ENCODE data around the gene VPS11.

VPS11 gene

GRCh38 chr11:119106564-119107537, 39.2 kb downstream of the VPS11 start, which contains the start of gene C2CD2L:
TSS of gene C2CD2L (plus strand) at chr11:119107344. CDS start at chr11:119107742, 398 bp downstream.
- peak; percentile 98 for DNase-seq

DNA sequence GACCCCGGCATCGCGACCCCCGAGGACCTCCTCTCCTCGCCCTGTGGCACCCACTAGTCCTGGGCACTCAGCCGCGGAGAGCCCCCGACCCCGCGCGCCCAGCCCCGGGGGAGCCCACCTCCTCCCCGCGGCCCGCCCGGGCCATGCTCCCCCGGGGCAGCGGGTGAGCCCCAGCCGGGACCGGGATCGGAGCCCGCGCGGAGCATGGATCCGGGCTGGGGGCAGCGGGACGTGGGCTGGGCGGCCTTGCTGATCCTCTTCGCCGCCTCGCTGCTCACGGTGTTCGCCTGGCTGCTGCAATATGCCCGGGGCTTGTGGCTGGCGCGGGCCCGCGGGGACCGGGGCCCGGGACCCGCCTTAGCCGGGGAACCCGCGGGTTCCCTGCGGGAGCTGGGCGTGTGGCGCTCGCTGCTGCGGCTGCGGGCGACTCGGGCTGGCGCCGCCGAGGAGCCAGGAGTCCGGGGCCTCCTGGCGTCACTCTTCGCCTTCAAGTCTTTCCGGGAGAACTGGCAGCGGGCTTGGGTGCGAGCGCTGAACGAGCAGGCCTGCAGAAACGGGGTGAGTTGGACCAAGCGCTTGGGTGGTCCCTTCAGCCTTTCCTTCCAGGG, 40.0 kb downstream of the VPS11 start:
- DNase-seq: peak; percentile 46

- DNase-seq: peak; percentile 68
Measured at GRCh38 chr11:119108146-119108856, 40.7 kb downstream of the VPS11 start.

- no peak for DNase-seq
Measured at GRCh38 chr11:119108857-119109221, 41.2 kb downstream of the VPS11 start.

GRCh38 chr11:119109843-119110242, 42.2 kb downstream of the VPS11 start:
- DNase-seq: no peak

DNA sequence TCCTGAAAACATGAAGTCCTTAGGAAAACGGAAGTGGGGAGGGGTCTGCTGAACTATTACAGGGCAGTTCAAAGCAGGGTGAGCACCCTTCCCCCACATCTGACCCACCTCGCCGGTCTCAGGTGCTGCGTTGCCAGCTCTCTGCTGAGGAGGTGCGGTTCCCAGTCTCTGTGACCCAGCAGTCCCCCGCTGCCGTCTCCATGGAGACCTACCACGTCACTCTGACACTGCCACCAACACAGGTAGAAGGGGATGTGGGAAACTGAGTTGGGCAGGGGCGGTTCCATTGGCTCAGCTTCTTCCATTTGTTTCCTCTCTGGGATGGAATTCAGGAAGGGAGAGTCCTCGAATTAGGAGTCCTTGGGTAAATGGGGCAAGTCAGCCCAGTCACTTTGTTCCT, 42.8 kb downstream of the VPS11 start:
- DNase-seq: no peak

GRCh38 chr11:119111361-119111925, 43.8 kb downstream of the VPS11 start:
- DNase-seq: no peak

DNA sequence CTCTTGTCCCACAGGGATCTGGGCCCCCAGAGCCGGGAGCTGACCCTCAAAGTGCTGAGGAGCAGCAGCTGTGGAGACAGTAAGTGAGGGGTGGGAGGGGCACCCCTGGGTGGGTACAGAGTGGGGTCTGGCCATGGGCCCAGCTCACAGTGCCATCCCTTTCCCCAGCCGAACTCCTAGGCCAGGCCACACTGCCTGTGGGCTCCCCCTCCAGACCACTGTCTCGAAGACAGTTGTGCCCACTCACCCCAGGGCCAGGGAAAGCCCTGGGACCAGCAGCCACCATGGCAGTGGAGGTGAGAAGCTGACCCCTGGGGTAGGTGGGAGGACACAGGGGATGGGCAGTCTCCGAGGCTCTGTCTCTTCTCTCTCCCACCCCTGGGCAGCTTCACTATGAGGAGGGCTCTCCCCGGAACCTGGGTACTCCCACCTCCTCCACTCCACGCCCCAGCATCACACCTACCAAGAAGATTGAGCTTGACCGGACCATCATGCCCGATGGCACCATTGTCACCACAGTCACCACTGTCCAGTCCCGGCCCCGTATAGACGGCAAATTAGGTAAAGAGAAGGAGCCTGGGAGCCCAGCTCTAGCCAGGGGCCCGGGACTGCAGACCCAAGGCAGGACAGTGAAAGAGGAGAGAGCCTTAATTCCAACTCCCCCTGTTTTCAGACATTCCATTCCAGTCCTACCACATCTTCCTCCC, 44.8 kb downstream of the VPS11 start:
- DNase-seq: no peak

DNA sequence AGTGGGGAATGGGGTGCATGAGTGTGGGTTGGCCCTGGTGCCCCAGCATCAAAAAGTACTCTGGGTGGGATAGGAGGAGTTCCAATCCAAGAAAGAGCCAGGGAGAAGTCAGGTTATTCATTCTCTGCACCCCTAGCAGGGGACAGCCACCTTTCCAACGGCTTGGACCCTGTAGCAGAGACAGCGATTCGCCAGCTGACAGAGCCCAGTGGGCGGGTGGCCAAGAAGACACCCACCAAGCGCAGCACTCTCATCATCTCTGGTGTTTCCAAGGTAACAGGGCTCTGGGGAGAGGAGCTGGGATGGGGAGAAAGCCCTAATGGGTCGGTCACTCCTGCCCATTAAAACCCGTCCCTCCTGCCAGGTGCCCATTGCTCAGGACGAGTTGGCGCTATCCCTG, 46.1 kb downstream of the VPS11 start:
- no peak for DNase-seq

DNA sequence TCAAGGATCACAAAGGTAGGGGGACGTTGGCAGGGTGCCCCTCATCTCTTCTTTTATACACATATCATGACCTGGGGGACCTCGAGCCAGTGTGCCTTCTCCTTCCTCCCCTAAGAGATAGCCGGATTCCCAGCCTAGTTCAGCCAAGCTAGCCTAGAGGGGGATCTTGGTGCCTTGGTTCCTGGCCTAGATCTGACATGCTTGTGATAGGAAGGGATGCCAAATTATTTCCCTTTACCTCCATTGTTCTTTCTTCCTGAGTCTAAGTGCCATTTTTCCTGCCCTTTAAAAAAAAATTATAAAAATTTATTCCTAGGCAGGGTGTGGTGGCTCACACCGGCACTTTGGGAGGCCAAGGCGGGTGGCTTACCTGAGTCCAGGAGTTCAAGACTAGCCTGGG, 46.7 kb downstream of the VPS11 start:
- DNase-seq: no peak

DNA sequence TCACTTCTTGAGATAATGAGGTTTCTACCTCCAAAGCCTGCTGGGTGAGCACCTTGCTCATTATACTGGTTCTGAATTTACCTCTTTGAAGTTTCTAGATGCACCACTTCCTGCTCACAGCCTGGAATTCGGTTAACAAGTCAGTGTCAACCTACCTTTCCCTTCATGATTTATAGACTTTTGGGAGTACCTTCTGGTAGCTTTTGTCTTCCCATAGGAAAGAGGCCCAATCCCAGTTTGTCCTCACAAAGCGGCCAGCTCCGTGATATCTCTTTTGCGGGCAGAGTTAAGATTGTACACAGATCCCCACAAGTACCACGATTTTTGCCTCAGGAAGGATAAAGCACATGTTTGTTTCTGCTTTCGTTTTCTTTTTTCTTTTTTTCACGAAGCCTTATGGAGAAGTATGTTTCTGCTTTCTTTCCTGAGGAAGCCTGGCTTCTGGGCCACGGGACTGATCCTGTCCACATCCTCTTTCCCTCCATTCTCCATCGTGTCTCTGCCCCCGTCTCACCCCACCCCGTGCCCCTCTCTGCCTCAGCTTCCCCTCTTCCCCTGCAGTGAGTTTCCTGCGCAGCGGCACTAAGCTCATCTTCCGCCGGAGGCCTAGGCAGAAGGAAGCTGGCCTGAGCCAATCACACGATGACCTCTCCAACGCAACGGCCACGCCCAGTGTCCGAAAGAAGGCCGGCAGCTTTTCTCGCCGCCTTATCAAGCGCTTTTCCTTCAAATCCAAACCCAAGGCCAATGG, 48.0 kb downstream of the VPS11 start:
- no peak for DNase-seq

DNA sequence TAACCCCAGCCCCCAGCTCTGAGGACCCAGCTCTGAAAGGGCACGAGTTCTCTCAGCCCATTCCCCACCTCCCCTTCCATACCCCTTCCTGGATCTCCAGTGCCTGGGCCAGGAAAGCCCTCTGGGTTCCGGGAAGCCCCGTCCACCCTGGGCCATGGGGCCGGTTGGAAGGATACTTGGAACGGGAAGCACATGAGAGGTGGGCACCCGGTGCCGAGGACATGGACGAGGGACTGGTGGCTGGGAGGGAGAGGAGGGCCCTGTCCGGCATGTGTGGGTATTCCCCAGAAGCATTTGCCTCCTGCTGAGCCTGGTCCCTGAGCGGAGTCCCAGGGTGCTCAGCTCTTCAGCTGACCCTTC, 48.6 kb downstream of the VPS11 start:
- DNase-seq: no peak

DNA sequence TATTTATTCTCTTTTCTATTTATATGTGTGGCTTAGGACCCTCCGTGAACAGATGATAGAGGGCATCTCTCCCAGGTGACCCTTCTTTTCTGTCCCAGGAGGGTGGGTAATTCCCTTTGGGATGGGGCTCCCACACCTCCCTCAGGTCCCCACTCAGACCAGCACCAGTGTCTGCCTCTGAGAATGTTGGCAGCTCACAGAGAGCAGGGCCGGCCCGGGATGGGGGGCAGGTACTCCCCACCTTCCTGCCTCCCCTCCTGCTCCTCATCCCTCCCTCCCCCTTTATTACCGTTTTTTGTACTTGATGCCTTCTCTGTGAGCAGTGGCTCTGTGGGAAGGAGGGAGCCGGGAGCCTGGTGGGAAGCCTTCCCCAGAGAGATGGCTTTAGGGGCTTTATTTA, 49.0 kb downstream of the VPS11 start:
- DNase-seq: no peak

DNA sequence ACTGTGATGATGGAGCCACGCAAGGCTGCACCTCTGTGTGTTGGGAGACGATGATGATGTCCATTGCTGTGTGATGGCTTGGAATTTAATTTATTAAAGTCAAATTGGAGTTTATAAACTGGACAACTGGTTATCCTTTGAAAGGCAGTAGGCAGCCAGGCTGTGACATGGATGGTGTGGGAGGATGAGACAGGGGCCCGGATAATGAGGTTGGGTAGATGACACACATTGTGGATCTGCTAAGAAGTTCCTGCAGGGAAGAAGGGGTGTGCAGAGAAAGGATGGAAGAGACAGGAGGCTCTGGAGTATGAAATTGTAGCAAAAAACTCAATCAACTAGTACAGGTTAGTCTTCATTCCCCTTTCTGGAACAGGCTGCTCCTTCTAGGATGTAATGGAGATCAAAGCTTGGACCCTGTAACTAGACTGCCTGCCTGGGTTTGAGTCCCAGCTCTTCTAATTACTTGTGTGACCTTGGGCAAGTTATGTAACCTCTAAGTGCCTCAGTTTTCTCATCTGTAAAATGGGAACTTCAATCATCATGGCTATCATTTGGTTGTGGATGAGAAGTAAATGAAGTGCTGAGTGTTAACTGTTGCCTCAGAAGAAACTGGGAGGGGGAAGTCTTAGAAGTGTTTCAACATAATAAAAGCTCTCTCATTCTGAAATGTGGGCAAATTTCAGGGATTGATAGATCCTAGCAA, 49.5 kb downstream of the VPS11 start:
- no peak for DNase-seq

DNA sequence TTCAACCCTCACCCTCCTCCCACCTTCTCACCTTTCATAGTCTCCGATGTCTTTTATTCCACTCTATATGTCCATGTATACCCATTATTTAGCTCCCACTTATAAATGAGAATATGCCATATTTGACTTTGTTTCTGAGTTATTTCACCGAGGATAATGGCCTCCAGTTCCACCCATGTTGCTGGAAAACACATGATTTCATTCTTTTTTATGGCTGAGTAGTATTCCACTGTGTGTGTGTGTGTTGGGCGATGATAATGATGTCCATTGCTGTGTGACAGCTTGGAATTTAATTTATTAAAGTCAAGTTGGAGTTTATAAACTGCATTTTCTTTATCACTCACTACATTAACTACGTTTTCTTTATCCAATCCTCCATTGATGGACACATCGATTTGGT, 50.6 kb downstream of the VPS11 start:
- no peak for DNase-seq

DNA sequence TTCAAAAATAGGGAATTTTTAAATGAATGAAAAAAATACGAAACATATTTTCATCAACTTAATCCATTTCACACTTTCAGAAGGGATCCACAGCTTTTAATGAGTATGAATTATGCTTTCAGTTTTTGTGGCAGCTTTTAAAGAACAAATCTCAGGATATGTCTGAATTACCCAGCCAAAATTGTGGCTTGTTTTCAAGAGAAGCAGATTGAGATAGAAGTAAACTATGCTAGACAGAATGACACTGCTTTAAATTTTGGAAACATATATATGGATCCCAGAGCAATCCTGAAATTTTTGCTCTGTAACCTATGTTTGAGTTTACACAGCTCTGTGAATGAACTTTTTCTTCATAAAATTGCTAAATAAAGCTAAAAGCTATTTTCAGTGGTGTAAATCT, 51.3 kb downstream of the VPS11 start:
- no peak for DNase-seq

DNA sequence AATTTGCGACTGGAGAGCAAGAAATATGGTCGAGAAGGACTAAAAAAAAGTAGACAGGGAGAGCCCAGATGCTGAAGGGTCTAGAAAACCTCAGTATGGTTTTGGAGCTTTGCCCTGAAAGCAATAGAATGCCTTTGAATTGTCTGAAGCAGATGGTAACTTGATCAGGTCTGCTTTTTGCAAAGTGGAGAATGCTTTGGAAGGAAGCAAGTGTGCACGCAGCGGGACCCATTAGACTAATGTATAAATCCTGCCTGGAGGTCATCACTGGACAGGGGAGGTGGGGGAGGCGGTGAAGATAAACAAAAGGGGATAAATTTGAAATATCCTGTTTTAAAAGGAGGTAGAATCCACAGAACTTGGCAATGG, 53.0 kb downstream of the VPS11 start:
- DNase-seq: peak; percentile 30

DNA sequence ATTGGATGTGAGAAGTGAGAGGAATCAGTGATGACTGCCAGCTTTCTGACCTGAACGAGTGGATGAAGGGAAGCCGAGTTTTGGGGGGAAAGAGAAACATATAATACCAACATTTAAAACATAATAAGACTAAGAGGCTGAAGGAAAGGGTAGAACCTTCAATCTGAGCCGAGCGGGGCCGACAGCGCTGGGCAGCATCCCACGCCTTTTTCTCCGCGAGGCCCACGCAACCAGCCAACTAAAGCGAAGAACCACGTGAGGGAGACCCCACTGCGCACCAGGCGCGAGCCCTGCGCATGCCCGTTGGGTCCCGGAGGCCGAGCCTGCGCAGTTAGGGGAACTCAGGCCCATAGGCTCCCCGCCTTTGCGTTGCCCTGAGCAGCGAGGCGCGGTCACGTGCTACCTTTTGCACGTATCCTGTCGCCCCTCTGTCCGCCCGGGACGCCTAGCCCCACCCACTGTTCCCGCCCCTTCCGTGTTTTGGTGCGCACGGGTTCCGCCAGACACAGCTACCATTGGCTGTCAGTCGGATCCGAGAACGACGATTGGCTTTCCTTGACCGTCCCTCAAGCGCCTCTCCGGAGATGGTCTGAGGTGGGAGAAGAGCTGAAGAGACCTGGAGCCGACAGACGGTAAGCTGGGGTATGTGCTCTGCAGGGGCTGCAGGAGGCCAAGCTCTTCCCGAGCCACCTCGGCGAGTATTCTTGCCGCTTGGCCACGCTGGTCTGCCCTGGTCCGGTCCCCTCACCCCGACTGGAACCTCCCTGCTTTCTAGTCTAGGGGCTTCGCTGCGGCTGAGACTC, 53.6 kb downstream of the VPS11 start, which contains the start of gene HINFP:
Gene HINFP (plus strand): TSS at position 573 of the 803 bp plus-strand sequence. CDS start 5,365 bp downstream, outside the sequence.
- peak; percentile 100 for DNase-seq

DNA sequence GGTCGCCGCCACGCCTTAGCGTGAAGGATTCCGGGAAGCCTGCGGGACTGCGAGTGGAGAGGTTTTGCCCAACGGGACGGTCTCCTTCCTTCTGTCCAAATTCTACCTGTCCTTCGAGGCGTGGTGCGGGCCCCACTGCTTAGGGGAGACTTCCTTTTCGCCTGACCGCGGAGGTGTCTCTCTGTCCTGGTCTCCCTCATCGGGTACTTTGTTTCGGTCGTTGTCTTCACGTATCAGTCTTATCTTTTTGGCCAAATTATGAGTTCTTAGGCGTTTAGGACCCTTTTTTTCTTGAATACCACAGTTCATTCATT, 54.1 kb downstream of the VPS11 start:
- DNase-seq: no peak

DNA sequence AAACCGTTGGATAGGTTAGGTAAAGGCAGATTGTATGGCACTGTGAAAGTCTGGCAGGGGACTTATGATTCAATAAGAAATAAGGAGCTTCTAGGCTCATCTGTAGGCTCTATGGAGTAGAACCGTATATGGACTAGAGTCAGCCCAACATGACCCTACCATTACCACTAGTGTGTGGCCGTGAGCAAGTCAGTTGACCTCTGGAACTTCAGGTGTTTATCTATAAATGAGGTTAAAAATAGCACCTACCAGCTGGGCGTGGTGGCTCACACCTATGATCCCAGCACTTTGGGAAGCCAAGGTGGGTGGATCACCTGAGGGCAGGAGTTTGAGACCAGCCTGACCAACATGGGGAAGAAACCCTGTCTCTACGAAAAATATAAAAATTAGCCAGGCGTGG, 58.2 kb downstream of the VPS11 start:
- no peak for DNase-seq

All from hematopoietic multipotent progenitor cell treated with erythropoietin and hydrocortisone succinate and interleukin-3 and kit ligand, for 4 days (in vitro differentiated cells).